Superior temporal gyrus (tissue), 1 donor: Measurements from ENCODE around the gene CALN1.
"Not testable (repeated sequence)": the region's sequence is repeated elsewhere in the genome, so short reads cannot be mapped to it uniquely, and the experiment has no call there.

Experiments
- DNase-seq: peaks from one replicate; pipeline ENCODE4 v3.0.0-alpha.2; 2016; ENCODE audit errors: extremely low spot score

The CALN1 gene

GRCh38 chr7:72408966-72409637 is 3.0 kb downstream of the CALN1 start:
- DNase-seq: no peak

- no peak for DNase-seq
Measured at GRCh38 chr7:72406820-72407403, 5.2 kb downstream of the CALN1 start.

- DNase-seq: no peak
Measured at GRCh38 chr7:72405871-72406270, 6.3 kb downstream of the CALN1 start.

- peak; percentile 60 for DNase-seq
Measured at GRCh38 chr7:72405418-72405817, 6.7 kb downstream of the CALN1 start.

GRCh38 chr7:72404743-72405142 is 7.4 kb downstream of the CALN1 start:
- DNase-seq: no peak

- DNase-seq: no peak
Measured at GRCh38 chr7:72403458-72404076, 8.6 kb downstream of the CALN1 start.

GRCh38 chr7:72394016-72394415 is 18.1 kb downstream of the CALN1 start:
- DNase-seq: no peak

- no peak for DNase-seq
Measured at GRCh38 chr7:72391821-72392377, 20.2 kb downstream of the CALN1 start.

- DNase-seq: no peak
Measured at GRCh38 chr7:72386118-72386517, 26.0 kb downstream of the CALN1 start.

GRCh38 chr7:72362246-72362645 is 49.9 kb downstream of the CALN1 start:
- no peak for DNase-seq

- DNase-seq: no peak
Measured at GRCh38 chr7:72345208-72345727, 66.9 kb downstream of the CALN1 start.

- DNase-seq: no peak
Measured at GRCh38 chr7:72343991-72344390, 68.1 kb downstream of the CALN1 start.

- not testable (repeated sequence) for DNase-seq
Measured at GRCh38 chr7:72343354-72343753, 68.8 kb downstream of the CALN1 start.

GRCh38 chr7:72337390-72338167 is 74.6 kb downstream of the CALN1 start:
- no peak for DNase-seq

GRCh38 chr7:72336632-72337389 is 75.3 kb downstream of the CALN1 start:
- DNase-seq: no peak

- DNase-seq: no peak
Measured at GRCh38 chr7:72336382-72336631, 75.8 kb downstream of the CALN1 start.

GRCh38 chr7:72335561-72336381 is 76.4 kb downstream of the CALN1 start:
- DNase-seq: no peak

- DNase-seq: no peak
Measured at GRCh38 chr7:72334698-72335097, 77.4 kb downstream of the CALN1 start.

GRCh38 chr7:72334066-72334465 is 78.1 kb downstream of the CALN1 start:
- no peak for DNase-seq

GRCh38 chr7:72326811-72327210 is 85.3 kb downstream of the CALN1 start:
- no peak for DNase-seq

- no peak for DNase-seq
Measured at GRCh38 chr7:72326365-72326764, 85.8 kb downstream of the CALN1 start.
